ENCODE results near the gene METTL17. TPM values are rescaled to one million over a fixed set of nuclear protein-coding genes. Genes with fewer than 3 reads are reported as not detected.
A peak's percentile ranks its signal among the peaks of the same experiment; 100 is the strongest.

METTL17 gene
- total and polyA plus RNA-seq, 9 of the 15 experiments (the other 6 are each of a cell fraction or from before 2014, with no cell fraction given): 65.6 to 150 (median 90.0) TPM

GRCh38 chr14:20971705-20972021 is 18.1 kb upstream of the METTL17 start (continued):
- TF ChIP-seq, protein P1, sequence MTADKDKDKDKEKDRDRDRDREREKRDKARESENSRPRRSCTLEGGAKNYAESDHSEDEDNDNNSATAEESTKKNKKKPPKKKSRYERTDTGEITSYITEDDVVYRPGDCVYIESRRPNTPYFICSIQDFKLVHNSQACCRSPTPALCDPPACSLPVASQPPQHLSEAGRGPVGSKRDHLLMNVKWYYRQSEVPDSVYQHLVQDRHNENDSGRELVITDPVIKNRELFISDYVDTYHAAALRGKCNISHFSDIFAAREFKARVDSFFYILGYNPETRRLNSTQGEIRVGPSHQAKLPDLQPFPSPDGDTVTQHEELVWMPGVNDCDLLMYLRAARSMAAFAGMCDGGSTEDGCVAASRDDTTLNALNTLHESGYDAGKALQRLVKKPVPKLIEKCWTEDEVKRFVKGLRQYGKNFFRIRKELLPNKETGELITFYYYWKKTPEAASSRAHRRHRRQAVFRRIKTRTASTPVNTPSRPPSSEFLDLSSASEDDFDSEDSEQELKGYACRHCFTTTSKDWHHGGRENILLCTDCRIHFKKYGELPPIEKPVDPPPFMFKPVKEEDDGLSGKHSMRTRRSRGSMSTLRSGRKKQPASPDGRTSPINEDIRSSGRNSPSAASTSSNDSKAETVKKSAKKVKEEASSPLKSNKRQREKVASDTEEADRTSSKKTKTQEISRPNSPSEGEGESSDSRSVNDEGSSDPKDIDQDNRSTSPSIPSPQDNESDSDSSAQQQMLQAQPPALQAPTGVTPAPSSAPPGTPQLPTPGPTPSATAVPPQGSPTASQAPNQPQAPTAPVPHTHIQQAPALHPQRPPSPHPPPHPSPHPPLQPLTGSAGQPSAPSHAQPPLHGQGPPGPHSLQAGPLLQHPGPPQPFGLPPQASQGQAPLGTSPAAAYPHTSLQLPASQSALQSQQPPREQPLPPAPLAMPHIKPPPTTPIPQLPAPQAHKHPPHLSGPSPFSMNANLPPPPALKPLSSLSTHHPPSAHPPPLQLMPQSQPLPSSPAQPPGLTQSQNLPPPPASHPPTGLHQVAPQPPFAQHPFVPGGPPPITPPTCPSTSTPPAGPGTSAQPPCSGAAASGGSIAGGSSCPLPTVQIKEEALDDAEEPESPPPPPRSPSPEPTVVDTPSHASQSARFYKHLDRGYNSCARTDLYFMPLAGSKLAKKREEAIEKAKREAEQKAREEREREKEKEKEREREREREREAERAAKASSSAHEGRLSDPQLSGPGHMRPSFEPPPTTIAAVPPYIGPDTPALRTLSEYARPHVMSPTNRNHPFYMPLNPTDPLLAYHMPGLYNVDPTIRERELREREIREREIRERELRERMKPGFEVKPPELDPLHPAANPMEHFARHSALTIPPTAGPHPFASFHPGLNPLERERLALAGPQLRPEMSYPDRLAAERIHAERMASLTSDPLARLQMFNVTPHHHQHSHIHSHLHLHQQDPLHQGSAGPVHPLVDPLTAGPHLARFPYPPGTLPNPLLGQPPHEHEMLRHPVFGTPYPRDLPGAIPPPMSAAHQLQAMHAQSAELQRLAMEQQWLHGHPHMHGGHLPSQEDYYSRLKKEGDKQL (CRISPR knock-in tag; IDR thresholded peaks at IDR 0.05; ENCODE audit: borderline replicate concordance): no peak
- TF ChIP-seq NFE2L1 (tag; IDR thresholded peaks at IDR 0.05; ENCODE audit: borderline replicate concordance, low read depth): no peak
- TF ChIP-seq EHMT2 (IDR thresholded peaks at IDR 0.05): no peak
- peak; percentile 85; the same call in 1 of the 2 replicates for TF ChIP-seq ETV1 (tag; conservative IDR thresholded peaks at IDR 0.05; ENCODE audit: low read depth)

GRCh38 chr14:20973501-20973900 is 16.3 kb upstream of the METTL17 start:
- FAIRE-seq: no peak
- WGBS (ENCODE audit: insufficient coverage, low coverage, missing lambda C conversion rate): 76% methylated on average over 2 of the region's 3 CpGs
- intact Hi-C loops (cut with micrococcal nuclease) (loop anchor here (5.0 kb wide), 1 partner anchor 101 kb away; no protein-coding TSS in a partner anchor), in situ Hi-C loops (cut with MboI) (loop anchor here (25.0 kb wide), 1 partner anchor 261 kb away; no protein-coding TSS in a partner anchor)
- POLR2A ChIA-PET: interaction anchor here (1.3 to 1.8 kb wide), 2 partner anchors 10 to 63 kb away, joined by 4 read pairs; no protein-coding TSS in a partner anchor
- H3K4me3 ChIP-seq: no peak overlapping the region
- H3K27ac ChIP-seq (ENCODE audit: extremely low read depth, low read depth, low read length): no peak overlapping the region
- CTCF ChIA-PET (ENCODE audit: low intra/inter-chr PET ratio): no interaction called here
- H3K36me3 ChIP-seq (ENCODE audit: control insufficient read depth, insufficient read depth, low read length): no peaks in the 10 kb centered on the region
- no peak for DNase-seq (ENCODE audit: extremely low read depth in 1 of 4, low spot score in 3 of 4)
- H3K9ac ChIP-seq (ENCODE audit: insufficient read depth in 1 of 2, low read depth in 2 of 2, low read length in 2 of 2): no peak overlapping the region
- no peaks in the 10 kb centered on the region for H3K9me1 ChIP-seq (ENCODE audit: control insufficient read depth, insufficient read depth, low read length)
- H3K9me3 ChIP-seq (replicated peaks; ENCODE audit: control insufficient read depth, insufficient read depth, low read depth, low read length): no peaks in the 10 kb centered on the region
- H3K4me2 ChIP-seq (ENCODE audit: insufficient read depth, low read length): no peak overlapping the region
- no peaks in the 10 kb centered on the region; a peak in 2 of 5 replicates for H3K27me3 ChIP-seq (ENCODE audit: control insufficient read depth in 2 of 2, insufficient read depth in 2 of 2, low read length in 2 of 2)
- H3K4me1 ChIP-seq (replicated peaks in 1 of 2; ENCODE audit: control insufficient read depth in 2 of 2, insufficient read depth in 2 of 2, low read length in 2 of 2): peaks cover 0 to 10% of the 10 kb centered on the region in 2 experiments; a peak in 3 of 5 replicates
- no TSS peak for BruUV-seq (replicated peaks)
- H3K79me2 ChIP-seq (ENCODE audit: control insufficient read depth, insufficient read depth, low read length): no peaks in the 10 kb centered on the region
- no peak overlapping the region for H2AFZ ChIP-seq (ENCODE audit: low read depth, low read length)
- TF ChIP-seq EP300 (IDR thresholded peaks at IDR 0.05; ENCODE audit: low read length): no peak
- TF ChIP-seq ZNF197 (CRISPR knock-in tag; IDR thresholded peaks at IDR 0.05; ENCODE audit: low read depth): no peak
- ATAC-seq: no peak
- H4K20me1 ChIP-seq (replicated peaks; ENCODE audit: control insufficient read depth, insufficient read depth, low read length): no peaks in the 10 kb centered on the region

All from K562 (cell line).